ENCODE results near the gene PDK4. TPM values are rescaled to one million over a fixed set of nuclear protein-coding genes. Genes with fewer than 3 reads are reported as not detected.

The PDK4 gene
- total RNA-seq, 1 donor = 0.36 TPM

DNA sequence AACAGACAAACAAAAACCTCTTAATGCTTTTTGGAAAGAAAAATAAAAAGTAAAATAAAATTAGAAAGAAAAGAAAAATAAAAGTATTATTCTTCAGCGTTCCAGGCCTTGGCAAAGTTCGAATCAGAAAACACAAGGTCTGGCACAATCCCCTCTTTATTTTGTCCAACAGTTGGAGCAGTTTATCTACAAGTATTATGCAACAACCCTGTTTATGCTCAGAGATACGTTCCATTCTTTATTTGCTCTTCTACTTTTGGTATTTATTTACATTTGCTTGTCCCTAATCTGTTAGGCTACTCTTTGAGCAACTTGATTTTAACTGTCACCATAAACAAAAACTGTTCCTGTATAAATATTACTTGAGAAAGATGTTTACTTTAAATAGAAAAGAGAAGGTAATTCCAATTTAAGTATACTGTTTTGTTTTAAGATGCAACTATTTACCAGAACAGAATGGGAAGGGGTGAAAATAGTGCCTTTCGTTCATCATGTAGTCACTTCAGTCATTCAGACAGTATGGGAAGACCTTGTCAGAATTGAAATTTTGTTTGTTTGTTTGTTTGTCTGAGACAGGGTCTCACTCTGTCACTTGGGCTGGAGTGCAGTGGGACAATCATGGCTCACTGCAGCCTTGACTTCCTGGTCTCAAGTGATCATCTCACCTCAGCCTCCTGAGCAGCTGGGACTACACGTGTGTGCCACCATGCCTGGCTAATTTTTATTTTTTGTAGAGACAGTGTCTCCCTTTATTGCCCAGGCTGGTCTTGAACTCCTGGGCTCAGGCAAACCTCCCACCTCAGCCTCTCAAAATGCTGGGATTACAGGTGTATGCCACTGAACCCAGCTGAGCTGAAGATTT is 5.7 kb downstream of the PDK4 start:
- TF ChIP-seq CTCF (IDR thresholded peaks at IDR 0.05; ENCODE audit: extremely low read depth, low read depth, low read length) = no peak
- DNase-seq (ENCODE audit: insufficient read length, low spot score, missing footprints) = no peak
- no peak overlapping the region for H3K4me2 ChIP-seq (ENCODE audit: insufficient read depth, low read length)
- no peaks in the 10 kb centered on the region for H3K27me3 ChIP-seq (ENCODE audit: insufficient read depth, low read length)
- H3K79me2 ChIP-seq (ENCODE audit: insufficient read depth, low read length) = no peaks in the 10 kb centered on the region
- H3K4me3 ChIP-seq (ENCODE audit: insufficient read depth, low read length) = no peak overlapping the region
- no peak overlapping the region for H3K27ac ChIP-seq (ENCODE audit: low read depth, low read length)
- no peak overlapping the region for H2AFZ ChIP-seq (ENCODE audit: low read length)
- peaks cover 2% of the 10 kb centered on the region for H3K4me1 ChIP-seq (ENCODE audit: insufficient read depth, low read length)
- H3K36me3 ChIP-seq (ENCODE audit: insufficient read depth, low read length) = no peaks in the 10 kb centered on the region
- H3K9me3 ChIP-seq (ENCODE audit: low read depth, low read length) = no peaks in the 10 kb centered on the region
- H4K20me1 ChIP-seq (ENCODE audit: insufficient read depth, low read length) = no peaks in the 10 kb centered on the region

DNA sequence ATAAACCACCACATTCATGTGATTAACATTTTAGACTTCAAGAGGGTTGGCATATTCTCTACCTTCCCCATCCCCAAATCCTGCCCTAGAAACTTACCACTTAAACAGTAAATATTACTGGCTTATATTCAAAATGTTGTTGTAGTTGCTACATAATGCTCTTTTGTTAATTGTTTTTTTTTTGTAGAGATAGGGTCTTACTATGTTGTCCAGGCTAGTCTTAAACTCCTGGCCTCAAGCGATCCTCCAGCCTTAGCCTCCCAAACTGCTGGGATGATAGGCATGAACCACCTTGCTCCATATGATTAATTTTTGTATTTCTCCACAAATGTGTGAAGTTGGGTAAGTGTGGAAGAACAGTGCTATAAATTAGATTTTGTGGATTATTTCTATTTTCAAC is 6.5 kb downstream of the PDK4 start:
- Histone ChIP-seq H2AFZ (ENCODE audit: low read length) (no peak overlapping the region), H3K79me2 (ENCODE audit: insufficient read depth, low read length) (no peaks in the 10 kb centered on the region), H3K27ac (ENCODE audit: low read depth, low read length) (no peak overlapping the region), H4K20me1 (ENCODE audit: insufficient read depth, low read length) (no peaks in the 10 kb centered on the region), H3K36me3 (ENCODE audit: insufficient read depth, low read length) (no peaks in the 10 kb centered on the region), H3K4me1 (ENCODE audit: insufficient read depth, low read length) (no peaks in the 10 kb centered on the region), H3K27me3 (ENCODE audit: insufficient read depth, low read length) (no peaks in the 10 kb centered on the region), H3K4me2 (ENCODE audit: insufficient read depth, low read length) (no peak overlapping the region), H3K9me3 (ENCODE audit: low read depth, low read length) (no peaks in the 10 kb centered on the region), H3K4me3 (ENCODE audit: insufficient read depth, low read length) (no peak overlapping the region)
- no peak for TF ChIP-seq CTCF (IDR thresholded peaks at IDR 0.05; ENCODE audit: extremely low read depth, low read depth, low read length)
- no peak for DNase-seq (ENCODE audit: insufficient read length, low spot score, missing footprints)

- H4K20me1 ChIP-seq (ENCODE audit: insufficient read depth, low read length) = no peaks in the 10 kb centered on the region
- H3K27ac ChIP-seq (ENCODE audit: low read depth, low read length) = no peak overlapping the region
- no peak overlapping the region for H2AFZ ChIP-seq (ENCODE audit: low read length)
- no peaks in the 10 kb centered on the region for H3K79me2 ChIP-seq (ENCODE audit: insufficient read depth, low read length)
- no peaks in the 10 kb centered on the region for H3K27me3 ChIP-seq (ENCODE audit: insufficient read depth, low read length)
- no peak overlapping the region for H3K4me2 ChIP-seq (ENCODE audit: insufficient read depth, low read length)
- no peaks in the 10 kb centered on the region for H3K36me3 ChIP-seq (ENCODE audit: insufficient read depth, low read length)
- TF ChIP-seq CTCF (IDR thresholded peaks at IDR 0.05; ENCODE audit: extremely low read depth, low read depth, low read length) = no peak
- no peaks in the 10 kb centered on the region for H3K4me1 ChIP-seq (ENCODE audit: insufficient read depth, low read length)
- no peaks in the 10 kb centered on the region for H3K9me3 ChIP-seq (ENCODE audit: low read depth, low read length)
- no peak overlapping the region for H3K4me3 ChIP-seq (ENCODE audit: insufficient read depth, low read length)
- DNase-seq (ENCODE audit: insufficient read length, low spot score, missing footprints) = no peak
Observed at GRCh38 chr7:95589031-95589430, 7.3 kb downstream of the PDK4 start.

DNA sequence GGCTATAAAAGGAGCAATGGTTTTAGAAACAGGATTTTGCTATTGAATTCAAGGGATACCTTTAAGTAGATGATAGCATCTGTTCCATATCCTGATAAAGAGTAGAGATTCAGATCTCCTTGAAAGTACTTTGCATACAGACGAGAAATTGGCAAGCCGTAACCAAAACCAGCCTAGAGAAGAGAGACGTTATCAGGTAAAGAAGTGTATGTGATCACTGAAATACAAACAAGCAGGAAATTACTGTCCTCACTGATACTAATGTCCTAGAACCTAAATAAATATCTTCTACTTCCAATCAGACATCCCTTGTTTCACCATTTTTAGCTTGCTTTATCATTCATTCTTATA is 9.4 kb downstream of the PDK4 start:
- no peaks in the 10 kb centered on the region for H3K79me2 ChIP-seq (ENCODE audit: insufficient read depth, low read length)
- no peak overlapping the region for H2AFZ ChIP-seq (ENCODE audit: low read length)
- TF ChIP-seq CTCF (IDR thresholded peaks at IDR 0.05; ENCODE audit: extremely low read depth, low read depth, low read length) = no peak
- no peaks in the 10 kb centered on the region for H3K27me3 ChIP-seq (ENCODE audit: insufficient read depth, low read length)
- no peaks in the 10 kb centered on the region for H3K9me3 ChIP-seq (ENCODE audit: low read depth, low read length)
- no peak overlapping the region for H3K4me2 ChIP-seq (ENCODE audit: insufficient read depth, low read length)
- no peaks in the 10 kb centered on the region for H3K4me1 ChIP-seq (ENCODE audit: insufficient read depth, low read length)
- no peak overlapping the region for H3K4me3 ChIP-seq (ENCODE audit: insufficient read depth, low read length)
- H4K20me1 ChIP-seq (ENCODE audit: insufficient read depth, low read length) = no peaks in the 10 kb centered on the region
- H3K36me3 ChIP-seq (ENCODE audit: insufficient read depth, low read length) = no peaks in the 10 kb centered on the region
- no peak for DNase-seq (ENCODE audit: insufficient read length, low spot score, missing footprints)
- no peak overlapping the region for H3K27ac ChIP-seq (ENCODE audit: low read depth, low read length)
